Measurements from ENCODE around the gene AP2B1. TPM values are rescaled to one million over a fixed set of nuclear protein-coding genes. Genes with fewer than 3 reads are reported as not detected.
"Not testable (repeated sequence)": the region's sequence is repeated elsewhere in the genome, so short reads cannot be mapped to it uniquely, and the experiment has no call there.

The AP2B1 gene
- total RNA-seq, 4 donors from 2014 or later = 32.2 to 102 (median 60.1) TPM

DNA sequence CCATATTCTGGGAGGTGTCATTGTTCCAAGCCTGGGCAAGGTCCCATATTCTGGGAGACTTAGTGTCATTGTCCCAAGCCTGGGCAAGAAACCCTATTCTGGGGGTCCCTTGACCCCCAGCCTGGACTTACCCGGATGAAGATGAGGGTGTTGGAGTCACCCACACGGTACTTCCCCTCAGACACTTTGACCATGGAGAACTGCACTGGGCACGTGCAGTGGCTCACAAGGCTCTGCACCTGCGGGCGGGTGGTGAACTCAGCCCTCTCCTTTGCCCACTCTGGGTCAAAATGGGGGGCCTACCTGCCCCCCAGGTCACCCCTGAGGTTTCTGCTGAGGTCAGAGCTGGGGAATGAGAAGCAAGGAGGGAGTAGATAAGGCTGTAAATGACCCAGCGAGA is 161.9 kb downstream of the AP2B1 start:
- DNase-seq = no peak
- Histone ChIP-seq H3K27me3 (peaks cover 38% of the 10 kb centered on the region), H3K9me3 (no peaks in the 10 kb centered on the region), H3K4me1 (peaks cover 5 to 17% (median 5%) of the 10 kb centered on the region in 4 donors), H3K4me3 (no peak overlapping the region), H3K36me3 (no peaks in the 10 kb centered on the region), H3K27ac (no peak overlapping the region)
- 74% methylated on average over 6 of the region's 6 CpGs; no CpG with 5 or more reads in 1 of the 2 donors for WGBS, 2 donors (ENCODE audit: low coverage in 1 of 2)
- no peak for TF ChIP-seq EP300 (IDR thresholded peaks at IDR 0.05; ENCODE audit: low read depth)
- TF ChIP-seq POLR2A (IDR thresholded peaks at IDR 0.05) = no peak
- TF ChIP-seq, protein P1, sequence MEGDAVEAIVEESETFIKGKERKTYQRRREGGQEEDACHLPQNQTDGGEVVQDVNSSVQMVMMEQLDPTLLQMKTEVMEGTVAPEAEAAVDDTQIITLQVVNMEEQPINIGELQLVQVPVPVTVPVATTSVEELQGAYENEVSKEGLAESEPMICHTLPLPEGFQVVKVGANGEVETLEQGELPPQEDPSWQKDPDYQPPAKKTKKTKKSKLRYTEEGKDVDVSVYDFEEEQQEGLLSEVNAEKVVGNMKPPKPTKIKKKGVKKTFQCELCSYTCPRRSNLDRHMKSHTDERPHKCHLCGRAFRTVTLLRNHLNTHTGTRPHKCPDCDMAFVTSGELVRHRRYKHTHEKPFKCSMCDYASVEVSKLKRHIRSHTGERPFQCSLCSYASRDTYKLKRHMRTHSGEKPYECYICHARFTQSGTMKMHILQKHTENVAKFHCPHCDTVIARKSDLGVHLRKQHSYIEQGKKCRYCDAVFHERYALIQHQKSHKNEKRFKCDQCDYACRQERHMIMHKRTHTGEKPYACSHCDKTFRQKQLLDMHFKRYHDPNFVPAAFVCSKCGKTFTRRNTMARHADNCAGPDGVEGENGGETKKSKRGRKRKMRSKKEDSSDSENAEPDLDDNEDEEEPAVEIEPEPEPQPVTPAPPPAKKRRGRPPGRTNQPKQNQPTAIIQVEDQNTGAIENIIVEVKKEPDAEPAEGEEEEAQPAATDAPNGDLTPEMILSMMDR (IDR thresholded peaks at IDR 0.05) = no peak
- TF ChIP-seq POLR2AphosphoS5 (IDR thresholded peaks at IDR 0.05) = no peak
- in situ Hi-C loops (cut with MboI; ENCODE audit: low pct_ligation_motif_present in 1 of 4, low pct_unique_long_range_greater_than_20kb in 1 of 4, low sequenced_read_pairs in 3 of 4) (loop anchor here (10.0 to 25.0 kb wide), 4 partner anchors 137 to 612 kb away; partner anchors contain the start of genes NLE1 (in 1 of the 4) and UNC45B (in 1 of the 4)), intact Hi-C loops (cut with DNase I; ENCODE audit: low total_unique reads) (loop anchor here (5.0 to 10.0 kb wide), 3 partner anchors 54 to 202 kb away; no protein-coding TSS in a partner anchor)

DNA sequence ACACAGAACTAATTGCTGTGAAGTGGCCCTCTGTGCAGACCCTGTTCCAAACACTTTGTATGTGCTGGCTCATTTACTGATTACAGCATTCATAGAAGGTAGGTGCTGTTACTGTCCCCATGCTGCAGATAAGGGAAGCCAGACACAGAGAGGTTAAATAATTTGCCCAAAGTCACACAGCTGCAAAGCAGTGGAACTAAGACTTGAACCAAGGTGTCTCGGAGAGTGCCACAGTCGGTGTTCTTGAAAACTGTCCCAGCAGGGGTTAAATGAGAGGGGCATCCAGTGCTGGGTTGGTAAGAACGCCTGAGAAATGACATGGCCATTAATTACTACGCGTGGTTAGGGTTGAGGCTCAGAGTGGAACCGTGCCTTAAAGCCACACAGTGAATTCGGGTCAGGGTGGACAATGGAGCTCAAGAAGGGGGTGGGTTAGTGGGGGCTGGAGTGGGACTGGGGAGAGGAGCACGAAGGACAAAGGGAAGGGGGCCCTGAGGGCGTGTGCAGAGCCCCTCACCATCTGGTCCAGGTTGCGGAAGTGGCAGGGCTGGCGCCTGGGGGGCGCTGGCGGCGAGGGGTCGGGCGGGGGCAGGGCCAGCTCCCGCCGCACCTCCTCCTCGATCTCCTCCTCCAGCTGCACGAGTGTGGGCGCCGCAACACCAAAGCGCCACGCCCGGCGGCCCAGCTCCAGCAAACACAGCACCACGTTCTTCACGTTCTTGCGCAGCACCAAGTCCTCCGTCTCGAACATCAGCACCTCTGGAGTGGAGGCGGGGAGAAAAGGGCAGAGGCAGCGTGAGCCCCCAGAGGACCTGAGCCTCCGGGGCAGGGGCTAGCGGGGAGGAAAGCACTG is 162.7 kb downstream of the AP2B1 start:
- 1 to 8% methylated on average over 19 to 34 of the region's 35 CpGs for WGBS, 2 donors (ENCODE audit: low coverage in 1 of 2)
- H3K9me3 ChIP-seq = no peaks in the 10 kb centered on the region
- in situ Hi-C loops (cut with MboI; ENCODE audit: low pct_ligation_motif_present in 1 of 4, low pct_unique_long_range_greater_than_20kb in 1 of 4, low sequenced_read_pairs in 3 of 4) (loop anchor here (10.0 to 25.0 kb wide), 4 partner anchors 137 to 612 kb away; partner anchors contain the start of genes NLE1 (in 1 of the 4) and UNC45B (in 1 of the 4)), intact Hi-C loops (cut with DNase I; ENCODE audit: low total_unique reads) (loop anchor here (5.0 to 10.0 kb wide), 3 partner anchors 55 to 202 kb away; no protein-coding TSS in a partner anchor)
- peaks cover 36% of the 10 kb centered on the region for H3K27me3 ChIP-seq
- no peaks in the 10 kb centered on the region for H3K36me3 ChIP-seq
- H3K4me1 ChIP-seq = peaks cover 5 to 17% (median 5%) of the 10 kb centered on the region in 4 donors
- H3K27ac ChIP-seq = no peak overlapping the region
- no peak for DNase-seq
- H3K4me3 ChIP-seq = no peak overlapping the region
- TF ChIP-seq, protein P1 (IDR thresholded peaks at IDR 0.05) = no peak
- TF ChIP-seq POLR2A (IDR thresholded peaks at IDR 0.05) (no peak), POLR2AphosphoS5 (IDR thresholded peaks at IDR 0.05) (no peak), EP300 (IDR thresholded peaks at IDR 0.05; ENCODE audit: low read depth) (no peak)

GRCh38 chr17:35750526-35751395 is 163.6 kb downstream of the AP2B1 start:
- H3K4me1 ChIP-seq = peaks cover 5 to 17% (median 5%) of the 10 kb centered on the region in 4 donors
- H3K27me3 ChIP-seq = peaks cover 36% of the 10 kb centered on the region
- no peak overlapping the region for H3K27ac ChIP-seq
- TF ChIP-seq POLR2A (IDR thresholded peaks at IDR 0.05) = no peak
- no peak for TF ChIP-seq POLR2AphosphoS5 (IDR thresholded peaks at IDR 0.05)
- TF ChIP-seq EP300 (IDR thresholded peaks at IDR 0.05; ENCODE audit: low read depth) = no peak
- TF ChIP-seq, protein P1 (IDR thresholded peaks at IDR 0.05) = no peak
- H3K36me3 ChIP-seq = no peaks in the 10 kb centered on the region
- DNase-seq = no peak
- H3K9me3 ChIP-seq = no peaks in the 10 kb centered on the region
- no peak overlapping the region for H3K4me3 ChIP-seq
- in situ Hi-C loops (cut with MboI; ENCODE audit: low pct_ligation_motif_present in 1 of 4, low pct_unique_long_range_greater_than_20kb in 1 of 4, low sequenced_read_pairs in 3 of 4) (no loop called here), intact Hi-C loops (cut with DNase I; ENCODE audit: low total_unique reads) (no loop called here)
- WGBS, 2 donors (ENCODE audit: low coverage in 1 of 2) = 80% methylated on average over 10 of the region's 10 CpGs; no CpG with 5 or more reads in 1 of the 2 donors

DNA sequence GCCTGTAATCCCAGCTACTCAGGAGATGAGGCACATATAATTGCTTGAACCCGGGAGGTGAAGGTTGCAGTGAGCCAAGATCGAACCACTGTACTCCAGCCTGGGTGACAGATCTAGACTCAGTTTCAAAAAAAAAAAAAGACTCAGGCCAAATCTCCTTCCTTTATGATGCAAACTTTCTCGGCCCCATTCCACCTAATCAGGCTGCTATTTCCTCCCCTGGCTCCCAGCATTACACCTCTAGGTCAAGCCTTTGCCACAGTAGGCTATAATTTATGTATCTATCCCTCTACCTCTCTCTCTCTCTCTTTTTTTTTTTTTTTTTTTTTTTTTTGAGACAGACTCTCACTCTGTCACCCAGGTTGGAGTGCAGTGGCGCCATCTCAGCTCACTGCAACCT is 164.4 kb downstream of the AP2B1 start:
- intact Hi-C loops (cut with DNase I; ENCODE audit: low total_unique reads); H3K9me3 ChIP-seq; in situ Hi-C loops (cut with MboI; ENCODE audit: low pct_ligation_motif_present in 1 of 4, low pct_unique_long_range_greater_than_20kb in 1 of 4, low sequenced_read_pairs in 3 of 4); H3K4me3 ChIP-seq; H3K36me3 ChIP-seq; DNase-seq; H3K27ac ChIP-seq: not testable (repeated sequence)
- peaks cover 5 to 19% (median 5%) of the 10 kb centered on the region in 4 donors for H3K4me1 ChIP-seq
- WGBS, 2 donors (ENCODE audit: low coverage in 1 of 2) = 84 to 89% methylated on average over 3 to 4 of the region's 4 CpGs
- peaks cover 36% of the 10 kb centered on the region for H3K27me3 ChIP-seq

All from transverse colon (tissue), 4 donors.